ENCODE results near the gene TBX19.
A peak's percentile ranks its signal among the peaks of the same experiment; 100 is the strongest.

TBX19 gene

DNA sequence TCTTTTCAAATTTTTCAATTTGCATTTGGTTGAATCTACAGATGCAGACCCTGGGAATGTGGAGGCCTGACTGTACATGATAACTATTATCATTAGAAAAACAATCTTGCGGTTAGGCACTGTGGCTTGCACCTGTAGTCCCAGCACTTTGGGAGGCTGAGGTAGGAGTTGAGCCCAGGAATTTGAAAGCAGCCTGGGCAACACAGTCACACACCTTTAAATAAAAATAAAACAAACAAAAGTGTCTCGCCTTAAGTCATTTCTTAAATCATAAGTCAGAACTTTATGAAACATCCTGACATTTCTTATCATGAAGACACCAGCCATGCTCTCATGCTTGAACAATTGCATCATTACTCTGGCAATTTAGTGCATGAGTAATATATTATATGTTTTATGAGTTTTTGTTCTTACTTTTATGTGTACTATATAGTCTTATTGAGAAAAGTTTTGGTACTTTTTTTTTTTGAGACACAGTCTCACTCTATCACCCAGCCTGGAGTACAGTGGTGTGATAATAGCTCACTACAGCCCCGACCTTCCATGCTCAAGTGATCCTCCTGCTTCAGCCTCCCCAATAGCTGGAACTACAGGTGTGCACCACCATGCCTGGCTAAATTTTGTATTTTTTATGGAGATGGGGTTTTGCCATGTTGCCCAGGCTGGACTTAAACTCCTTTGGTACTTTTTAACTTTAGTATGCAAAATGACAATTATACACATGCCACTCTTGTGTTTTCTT is 7.8 kb downstream of the TBX19 start:
- peak; percentile 65 for DNase-seq (ENCODE audit: low read depth)
- no peak overlapping the region for H3K4me3 ChIP-seq (ENCODE audit: low read length)
- TF ChIP-seq, protein P1, sequence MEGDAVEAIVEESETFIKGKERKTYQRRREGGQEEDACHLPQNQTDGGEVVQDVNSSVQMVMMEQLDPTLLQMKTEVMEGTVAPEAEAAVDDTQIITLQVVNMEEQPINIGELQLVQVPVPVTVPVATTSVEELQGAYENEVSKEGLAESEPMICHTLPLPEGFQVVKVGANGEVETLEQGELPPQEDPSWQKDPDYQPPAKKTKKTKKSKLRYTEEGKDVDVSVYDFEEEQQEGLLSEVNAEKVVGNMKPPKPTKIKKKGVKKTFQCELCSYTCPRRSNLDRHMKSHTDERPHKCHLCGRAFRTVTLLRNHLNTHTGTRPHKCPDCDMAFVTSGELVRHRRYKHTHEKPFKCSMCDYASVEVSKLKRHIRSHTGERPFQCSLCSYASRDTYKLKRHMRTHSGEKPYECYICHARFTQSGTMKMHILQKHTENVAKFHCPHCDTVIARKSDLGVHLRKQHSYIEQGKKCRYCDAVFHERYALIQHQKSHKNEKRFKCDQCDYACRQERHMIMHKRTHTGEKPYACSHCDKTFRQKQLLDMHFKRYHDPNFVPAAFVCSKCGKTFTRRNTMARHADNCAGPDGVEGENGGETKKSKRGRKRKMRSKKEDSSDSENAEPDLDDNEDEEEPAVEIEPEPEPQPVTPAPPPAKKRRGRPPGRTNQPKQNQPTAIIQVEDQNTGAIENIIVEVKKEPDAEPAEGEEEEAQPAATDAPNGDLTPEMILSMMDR (IDR thresholded peaks at IDR 0.05; ENCODE audit: insufficient read depth, low read depth, low read length, missing control alignments): no peak

DNA sequence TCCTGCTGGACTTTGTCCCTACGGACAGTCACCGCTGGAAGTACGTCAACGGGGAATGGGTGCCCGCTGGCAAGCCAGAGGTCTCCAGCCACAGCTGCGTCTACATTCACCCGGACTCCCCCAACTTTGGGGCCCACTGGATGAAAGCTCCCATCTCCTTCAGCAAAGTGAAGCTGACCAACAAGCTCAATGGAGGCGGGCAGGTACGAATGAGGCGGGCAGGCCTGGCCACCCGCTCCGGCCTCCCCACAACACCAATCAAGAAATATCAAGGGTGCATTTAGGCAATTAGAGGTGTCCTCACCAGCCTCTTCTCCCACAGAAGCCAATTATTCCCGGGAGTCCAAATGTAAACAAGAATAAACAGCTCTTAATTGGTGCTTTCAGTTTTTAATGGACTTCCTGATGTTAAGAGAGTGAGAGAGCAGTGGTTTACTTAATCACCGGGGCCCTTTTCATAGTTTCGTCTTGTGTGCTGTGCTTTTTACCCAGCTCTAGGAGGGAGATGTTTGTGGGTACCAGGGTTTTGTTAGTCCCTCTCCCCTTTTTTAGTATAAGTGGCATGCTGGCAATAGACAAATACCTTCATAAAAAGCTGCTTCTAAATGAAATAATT is 10.7 kb downstream of the TBX19 start:
- DNase-seq (ENCODE audit: low read depth): no peak
- H3K4me3 ChIP-seq (ENCODE audit: low read length): no peak overlapping the region
- TF ChIP-seq, protein P1 (IDR thresholded peaks at IDR 0.05; ENCODE audit: insufficient read depth, low read depth, low read length, missing control alignments): no peak

DNA sequence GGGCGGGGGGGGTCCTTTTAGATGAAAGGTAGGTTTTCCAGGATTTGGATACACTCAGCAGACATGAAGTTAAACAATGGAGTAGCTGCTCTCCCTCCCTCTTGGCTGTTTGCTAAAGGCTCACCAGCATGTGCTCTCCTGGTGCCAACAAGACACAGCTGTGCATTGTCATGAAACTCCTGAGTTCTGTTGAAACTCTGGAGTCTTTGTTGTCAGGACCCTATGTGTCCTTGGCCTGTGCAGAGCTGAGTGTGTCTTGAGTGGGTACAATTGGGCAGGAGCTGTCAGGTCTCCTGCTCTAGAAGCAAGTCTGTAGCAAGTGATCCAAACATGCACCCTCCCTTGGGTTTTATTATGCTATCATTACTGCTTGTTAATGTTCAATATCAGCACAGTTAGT is 12.7 kb downstream of the TBX19 start:
- TF ChIP-seq, protein P1 (IDR thresholded peaks at IDR 0.05; ENCODE audit: insufficient read depth, low read depth, low read length, missing control alignments): no peak
- no peak overlapping the region for H3K4me3 ChIP-seq (ENCODE audit: low read length)
- DNase-seq (ENCODE audit: low read depth): no peak

DNA sequence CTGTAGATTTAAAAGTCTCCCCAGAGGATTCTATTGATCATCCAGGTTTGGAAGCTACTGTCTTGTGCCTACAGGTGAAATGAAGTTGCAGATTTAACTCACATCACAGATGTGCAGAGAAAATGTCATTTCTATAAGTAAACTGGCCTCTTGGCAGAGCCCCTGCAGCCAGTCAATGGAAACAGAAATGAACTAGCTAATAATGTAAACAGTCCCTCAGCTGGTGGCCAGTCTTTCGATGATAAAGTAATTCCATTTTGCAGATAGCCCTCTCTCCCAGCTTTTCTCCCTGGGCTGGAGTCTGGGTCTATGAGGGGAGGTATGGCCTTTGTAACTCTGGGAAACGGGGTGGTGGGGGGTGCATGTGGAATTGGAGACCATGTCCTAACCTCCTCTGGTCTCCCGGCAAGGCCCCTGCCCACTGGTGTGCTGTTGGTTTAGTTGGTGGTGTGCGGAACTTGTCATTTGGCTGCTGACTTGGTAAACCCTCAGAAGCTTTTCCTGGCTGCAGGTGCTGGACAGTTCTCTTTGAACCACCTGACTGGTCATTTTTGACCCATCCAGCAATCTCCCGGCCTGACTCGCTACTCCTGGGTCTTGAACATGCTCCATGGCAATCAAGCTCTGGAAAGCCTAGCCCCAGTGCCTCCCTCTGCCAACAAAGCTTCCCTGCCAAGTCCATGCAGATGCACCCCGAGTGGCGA is 14.9 kb downstream of the TBX19 start:
- no peak overlapping the region for H3K4me3 ChIP-seq (ENCODE audit: low read length)
- TF ChIP-seq, protein P1 (IDR thresholded peaks at IDR 0.05; ENCODE audit: insufficient read depth, low read depth, low read length, missing control alignments): no peak
- no peak for DNase-seq (ENCODE audit: low read depth)

DNA sequence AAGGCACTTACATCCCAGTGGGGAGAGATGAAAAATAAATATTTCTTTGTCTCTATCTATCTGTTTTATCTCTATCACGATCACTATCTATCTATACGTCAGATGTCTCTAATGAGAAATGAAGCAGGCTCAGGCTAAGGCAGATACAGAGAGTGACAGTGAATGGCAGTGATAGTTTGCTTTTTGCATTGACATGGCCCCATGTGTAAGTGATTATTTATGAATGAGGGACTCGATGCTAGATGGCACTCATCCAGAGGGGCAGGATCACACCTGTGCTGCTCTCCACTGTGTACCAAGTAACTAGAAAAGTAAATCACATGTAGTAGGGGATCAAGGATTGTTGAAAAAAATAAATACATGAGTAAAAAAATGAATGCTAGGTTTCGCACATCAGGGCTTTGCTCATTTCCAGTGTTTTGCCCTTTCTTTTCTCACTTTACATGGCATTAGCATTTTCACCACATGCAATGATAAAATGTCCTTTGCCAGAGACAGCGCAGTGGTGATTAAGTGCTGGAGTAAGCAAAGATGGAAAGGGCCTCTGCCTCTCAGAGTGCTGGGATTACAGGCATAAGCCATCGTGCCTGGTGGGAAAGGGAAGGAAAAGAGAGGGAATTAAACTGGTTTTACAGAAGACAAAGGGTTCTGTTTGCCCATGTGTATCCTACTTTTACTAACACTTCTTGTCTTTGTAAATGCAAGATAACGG is 16.5 kb downstream of the TBX19 start:
- H3K4me3 ChIP-seq (ENCODE audit: low read length): no peak overlapping the region
- TF ChIP-seq, protein P1 (IDR thresholded peaks at IDR 0.05; ENCODE audit: insufficient read depth, low read depth, low read length, missing control alignments): no peak
- no peak for DNase-seq (ENCODE audit: low read depth)

DNA sequence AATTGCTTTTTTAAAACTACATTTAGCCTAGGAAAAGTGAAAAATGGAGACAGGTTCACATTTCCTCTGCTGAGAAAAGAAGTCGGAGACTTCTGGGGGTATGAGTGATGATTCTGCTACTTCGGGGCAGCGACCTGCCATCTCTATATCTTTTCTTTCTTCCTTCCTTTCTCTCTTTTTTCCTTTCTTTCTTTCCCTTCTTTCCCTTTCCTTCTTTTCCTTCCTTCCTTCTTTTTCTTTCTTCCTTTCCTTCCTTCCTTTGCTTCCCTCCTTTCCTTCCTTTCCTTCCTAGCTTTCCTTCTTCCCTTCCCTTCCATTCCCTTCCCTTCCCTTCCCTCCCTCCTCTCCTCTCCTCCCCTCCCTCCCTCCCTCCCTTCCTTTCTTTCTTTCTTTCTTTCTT is 17.8 kb downstream of the TBX19 start:
- no peak for DNase-seq (ENCODE audit: low read depth)
- TF ChIP-seq, protein P1 (IDR thresholded peaks at IDR 0.05; ENCODE audit: insufficient read depth, low read depth, low read length, missing control alignments): no peak

More for the DNA sequence above, 17.8 kb downstream of the TBX19 start:
- no peak overlapping the region for H3K4me3 ChIP-seq (ENCODE audit: low read length)

Measured in epithelial cell of esophagus (primary cell).